Transverse colon (tissue), 4 donors: Measurements from ENCODE around the gene RAD51C.

ENCODE experiments used
- EP300 ChIP-seq: sonication (generic); formaldehyde crosslinking; IDR thresholded peaks from one replicate; pipeline ENCODE4 v1.6.1; 2017; ENCODE audit warnings: antibody characterized with exemption, low read depth
- POLR2A ChIP-seq: fragments of 450-650 bp; IDR thresholded peaks from one replicate; pipeline ENCODE4 v1.6.1; 2016; ENCODE audit warnings: antibody characterized with exemption, mild to moderate bottlenecking, moderate library complexity
- POLR2AphosphoS5 ChIP-seq, 3 donors: sonication (generic); formaldehyde crosslinking; IDR thresholded peaks; one replicate each; pipeline ENCODE4 v1.6.1; 2016; ENCODE audit warnings: antibody characterized with exemption in 3 of 3
- TF ChIP-seq, protein P1 (sequence below), 5 experiments: fragments of 200-600 bp in 3 of 5; fragments of 450-650 bp in 2 of 5; sonication (generic) in 3 of 5; IDR thresholded peaks; 1 replicate in 2 of 5; 2 replicates in 3 of 5; pipeline ENCODE4 v1.5.1; 2016 to 2017; ENCODE audit warnings: antibody characterized with exemption in 5 of 5, inconsistent platforms in 3 of 5, mild to moderate bottlenecking in 2 of 5, moderate library complexity in 1 of 5

DNA sequence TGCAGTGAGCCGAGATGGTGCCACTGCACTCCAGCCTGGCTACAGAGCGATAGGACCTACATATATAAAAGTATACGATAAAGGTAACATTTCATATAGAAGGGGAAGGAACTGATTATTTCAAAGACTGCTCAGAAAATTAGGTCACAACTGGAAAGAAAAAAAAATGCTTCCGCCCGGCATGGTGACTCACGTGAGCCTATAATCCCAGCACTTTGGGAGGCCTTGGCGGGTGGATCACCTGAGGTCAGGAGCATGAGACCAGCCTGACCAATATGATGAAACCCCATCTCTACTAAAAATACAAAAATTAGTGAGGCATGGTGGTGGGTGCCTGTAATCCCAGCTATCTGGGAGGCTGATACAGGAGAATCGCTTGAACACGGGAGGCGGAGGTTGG, 8.4 kb upstream of the RAD51C start:
- TF ChIP-seq POLR2A, result no peak
- TF ChIP-seq, protein P1, sequence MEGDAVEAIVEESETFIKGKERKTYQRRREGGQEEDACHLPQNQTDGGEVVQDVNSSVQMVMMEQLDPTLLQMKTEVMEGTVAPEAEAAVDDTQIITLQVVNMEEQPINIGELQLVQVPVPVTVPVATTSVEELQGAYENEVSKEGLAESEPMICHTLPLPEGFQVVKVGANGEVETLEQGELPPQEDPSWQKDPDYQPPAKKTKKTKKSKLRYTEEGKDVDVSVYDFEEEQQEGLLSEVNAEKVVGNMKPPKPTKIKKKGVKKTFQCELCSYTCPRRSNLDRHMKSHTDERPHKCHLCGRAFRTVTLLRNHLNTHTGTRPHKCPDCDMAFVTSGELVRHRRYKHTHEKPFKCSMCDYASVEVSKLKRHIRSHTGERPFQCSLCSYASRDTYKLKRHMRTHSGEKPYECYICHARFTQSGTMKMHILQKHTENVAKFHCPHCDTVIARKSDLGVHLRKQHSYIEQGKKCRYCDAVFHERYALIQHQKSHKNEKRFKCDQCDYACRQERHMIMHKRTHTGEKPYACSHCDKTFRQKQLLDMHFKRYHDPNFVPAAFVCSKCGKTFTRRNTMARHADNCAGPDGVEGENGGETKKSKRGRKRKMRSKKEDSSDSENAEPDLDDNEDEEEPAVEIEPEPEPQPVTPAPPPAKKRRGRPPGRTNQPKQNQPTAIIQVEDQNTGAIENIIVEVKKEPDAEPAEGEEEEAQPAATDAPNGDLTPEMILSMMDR (IDR thresholded peaks at IDR 0.05), result no peak
- no peak for TF ChIP-seq POLR2AphosphoS5 (IDR thresholded peaks at IDR 0.05)
- no peak for TF ChIP-seq EP300
